GM19099 (cell line): ENCODE data around the gene SHB.

Source experiments
- POLR2A ChIP-seq: IDR thresholded peaks from 3 replicates; pipeline ENCODE4 v1.6.1; 2011; ENCODE audit warnings: low read depth; ENCODE audit not compliant: insufficient read length; ENCODE audit errors: extremely low read depth

Gene SHB

DNA sequence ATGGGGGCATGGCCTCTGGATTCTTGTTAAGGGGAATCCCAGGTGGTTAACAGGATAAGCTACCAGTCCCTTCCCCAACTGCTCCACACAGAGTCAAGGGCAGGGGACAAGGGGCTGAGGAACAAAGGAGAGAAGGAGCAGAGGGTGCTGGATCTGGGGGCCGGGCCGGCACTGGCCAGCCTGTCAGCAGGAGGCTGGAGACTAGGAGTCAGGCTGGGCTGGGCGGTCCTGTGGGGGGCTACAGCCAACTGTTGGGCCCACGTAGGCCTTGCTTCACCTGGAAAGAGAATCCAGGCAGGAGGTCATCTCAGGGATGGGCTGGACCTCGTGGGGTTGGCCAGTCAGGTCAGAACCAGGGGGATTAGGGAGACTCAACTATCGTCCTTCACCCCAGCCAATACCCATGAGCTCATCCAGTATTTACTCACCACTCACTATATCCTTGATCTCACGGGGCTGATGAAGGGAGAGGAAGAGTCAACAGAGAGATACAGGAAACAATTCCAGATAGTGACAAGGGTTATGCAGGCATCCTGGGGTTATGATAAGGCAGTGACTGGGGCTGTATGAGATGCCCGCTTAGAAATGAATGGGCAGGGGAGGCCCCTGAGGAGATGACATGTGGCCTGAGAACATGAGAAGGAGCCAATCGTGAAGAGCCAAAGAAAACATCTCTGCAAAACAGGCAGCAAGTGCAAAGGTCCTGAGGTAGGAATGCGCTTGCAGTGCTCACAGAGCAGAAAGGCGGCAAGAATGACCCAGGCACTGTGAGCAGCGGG lies 117.2 kb downstream of the SHB start:
- no peak for TF ChIP-seq POLR2A

- TF ChIP-seq POLR2A, result no peak
These were observed 118.5 kb downstream of the SHB start for GRCh38 chr9:37950561-37950960.

- TF ChIP-seq POLR2A, result no peak
These were observed 119.5 kb downstream of the SHB start for GRCh38 chr9:37949576-37949975.

DNA sequence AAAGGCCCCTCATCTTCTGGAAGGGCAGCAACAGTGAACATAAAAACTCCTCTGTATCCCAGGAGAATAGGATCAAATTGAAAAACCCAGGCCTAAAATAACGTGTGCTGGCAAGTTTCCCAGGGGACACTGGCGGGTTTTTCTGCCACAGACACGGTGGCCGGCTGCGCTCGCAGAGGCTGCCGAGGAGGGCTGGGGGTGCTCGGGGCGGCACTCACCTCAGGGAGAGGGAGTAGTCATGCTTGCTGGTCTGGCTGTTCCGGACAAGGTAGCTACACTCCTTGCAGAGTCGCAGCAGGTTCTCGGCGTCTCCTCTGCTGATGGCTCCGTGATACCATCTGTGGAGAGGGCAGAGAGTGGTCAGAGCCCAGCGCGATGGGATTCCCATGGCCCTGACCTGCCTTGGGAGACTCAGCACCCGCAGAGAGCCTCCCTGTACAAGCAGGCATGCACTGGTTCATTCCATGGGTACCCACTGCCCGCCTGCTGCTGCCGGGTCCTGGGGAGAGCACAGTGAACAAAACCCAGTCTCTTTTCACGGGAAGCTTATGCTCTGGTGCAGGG lies 120.5 kb downstream of the SHB start:
- TF ChIP-seq POLR2A, result no peak

DNA sequence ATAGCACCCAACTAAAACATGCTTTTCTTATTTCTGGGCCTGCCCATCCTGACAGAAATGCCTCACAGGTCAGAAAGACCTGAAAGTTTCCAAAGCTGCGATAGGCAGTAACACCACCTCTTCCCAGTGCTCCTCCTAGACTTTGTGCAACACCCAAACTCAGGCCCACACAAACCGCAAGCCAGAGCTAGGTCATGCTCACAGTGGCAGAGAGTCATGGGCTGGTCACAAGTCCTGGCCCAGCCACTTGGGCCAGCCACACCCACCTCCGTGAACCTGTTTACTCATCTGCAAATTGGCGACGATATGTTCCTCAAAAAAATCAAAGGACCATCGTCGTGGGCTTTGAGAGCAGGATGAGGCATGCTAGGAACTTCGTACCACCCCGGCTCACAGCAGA lies 121.0 kb downstream of the SHB start:
- no peak for TF ChIP-seq POLR2A

- TF ChIP-seq POLR2A, result no peak
These were observed 121.6 kb downstream of the SHB start for GRCh38 chr9:37947471-37947870.

GRCh38 chr9:37946971-37947370 lies 122.1 kb downstream of the SHB start:
- TF ChIP-seq POLR2A, result no peak

DNA sequence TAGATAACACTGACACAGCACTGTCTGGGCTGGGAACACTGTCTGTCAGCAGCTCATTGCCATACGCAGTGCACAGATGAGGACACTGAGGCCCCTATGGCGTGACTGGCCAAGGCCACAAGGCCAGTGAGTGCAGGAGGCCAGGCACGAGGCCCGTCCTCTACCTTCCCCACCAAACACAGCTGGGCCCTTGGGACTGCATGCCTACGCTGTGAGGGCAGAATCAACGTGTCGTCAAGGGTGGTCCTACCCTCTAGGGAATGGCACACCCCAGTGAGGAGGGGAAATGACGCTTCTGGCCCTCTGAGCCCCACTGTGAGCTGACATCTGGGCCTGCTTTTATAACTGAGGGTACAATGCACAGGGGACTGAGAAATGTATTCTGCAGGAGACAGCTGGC lies 123.0 kb downstream of the SHB start:
- TF ChIP-seq POLR2A, result no peak

GRCh38 chr9:37944671-37945481 lies 124.2 kb downstream of the SHB start:
- no peak for TF ChIP-seq POLR2A

- TF ChIP-seq POLR2A, result no peak
These were observed 124.8 kb downstream of the SHB start for GRCh38 chr9:37944266-37944650.

- TF ChIP-seq POLR2A, result no peak
These were observed 125.4 kb downstream of the SHB start for GRCh38 chr9:37943345-37944265.

GRCh38 chr9:37942621-37943344 lies 126.2 kb downstream of the SHB start:
- TF ChIP-seq POLR2A, result no peak

DNA sequence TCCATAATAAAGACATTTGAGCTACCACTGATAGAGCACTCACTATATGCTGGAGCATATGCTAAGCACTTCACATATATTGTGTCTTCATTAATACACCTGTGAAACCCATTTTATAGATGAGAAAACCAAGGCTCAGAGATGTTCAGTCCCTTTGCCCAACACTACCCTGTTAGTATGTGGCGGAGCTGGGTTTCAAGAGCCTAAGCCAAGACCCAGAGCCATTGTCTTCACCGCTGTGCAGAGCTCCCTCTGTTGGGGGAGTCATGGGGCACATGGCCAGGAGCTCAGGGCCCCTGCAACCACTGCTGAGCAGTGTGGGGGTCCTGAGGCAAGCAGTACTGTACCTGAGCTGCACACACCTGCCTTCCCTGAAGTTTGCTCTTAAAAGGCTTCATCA lies 127.8 kb downstream of the SHB start:
- no peak for TF ChIP-seq POLR2A

- TF ChIP-seq POLR2A, result no peak
These were observed 129.4 kb downstream of the SHB start for GRCh38 chr9:37939575-37940095.

- no peak for TF ChIP-seq POLR2A
These were observed 130.7 kb downstream of the SHB start for GRCh38 chr9:37938121-37938891.
